ENCODE data around the gene SCUBE1.

The SCUBE1 gene

GRCh38 chr22:43313244-43313889, 29.8 kb downstream of the SCUBE1 start:
- Mint-ChIP-seq H3K4me3 (no peak overlapping the region), H3K9me3 (no peaks in the 10 kb centered on the region), H3K36me3 (ENCODE audit: insufficient read depth) (no peaks in the 10 kb centered on the region), H3K4me1 (ENCODE audit: low read depth in 2 of 2) (no peaks in the 10 kb centered on the region), H3K27ac (no peak overlapping the region), H3K27me3 (peaks cover 11 to 43% of the 10 kb centered on the region in 2 donors)
- DNase-seq (no peak), ATAC-seq (replicated peaks) (no peak)

- ATAC-seq (replicated peaks) = no peak
- no peak overlapping the region for H3K4me3 Mint-ChIP-seq
- H3K9me3 Mint-ChIP-seq = no peaks in the 10 kb centered on the region
- H3K27ac Mint-ChIP-seq = no peak overlapping the region
- no peaks in the 10 kb centered on the region for H3K4me1 Mint-ChIP-seq (ENCODE audit: low read depth in 2 of 2)
- DNase-seq = no peak
- peaks cover 11 to 43% of the 10 kb centered on the region in 2 donors for H3K27me3 Mint-ChIP-seq
- H3K36me3 Mint-ChIP-seq (ENCODE audit: insufficient read depth) = no peaks in the 10 kb centered on the region
These were observed 30.6 kb downstream of the SCUBE1 start for GRCh38 chr22:43312608-43313007.

- no peaks in the 10 kb centered on the region for H3K36me3 Mint-ChIP-seq (ENCODE audit: insufficient read depth)
- DNase-seq (no peak), ATAC-seq (replicated peaks) (no peak)
- no peaks in the 10 kb centered on the region for H3K9me3 Mint-ChIP-seq
- no peak overlapping the region for H3K27ac Mint-ChIP-seq
- H3K27me3 Mint-ChIP-seq = peaks cover 11 to 47% of the 10 kb centered on the region in 2 donors
- H3K4me1 Mint-ChIP-seq (ENCODE audit: low read depth in 2 of 2) = no peaks in the 10 kb centered on the region
- H3K4me3 Mint-ChIP-seq = no peak overlapping the region
These were observed 32.4 kb downstream of the SCUBE1 start for GRCh38 chr22:43310798-43311197.

- Mint-ChIP-seq H3K9me3 (no peaks in the 10 kb centered on the region), H3K4me1 (ENCODE audit: low read depth in 2 of 2) (no peaks in the 10 kb centered on the region), H3K27ac (no peak overlapping the region), H3K36me3 (ENCODE audit: insufficient read depth) (no peaks in the 10 kb centered on the region), H3K27me3 (peaks cover 13 to 50% of the 10 kb centered on the region in 2 donors), H3K4me3 (no peak overlapping the region)
- no peak for DNase-seq
- no peak for ATAC-seq (replicated peaks)
These were observed 32.9 kb downstream of the SCUBE1 start for GRCh38 chr22:43310311-43310710.

- Mint-ChIP-seq H3K9me3 (no peaks in the 10 kb centered on the region), H3K36me3 (ENCODE audit: insufficient read depth) (no peaks in the 10 kb centered on the region), H3K4me1 (ENCODE audit: low read depth in 2 of 2) (no peaks in the 10 kb centered on the region), H3K27ac (no peak overlapping the region), H3K27me3 (peaks cover 21 to 65% of the 10 kb centered on the region in 2 donors), H3K4me3 (no peak overlapping the region)
- DNase-seq (no peak), ATAC-seq (replicated peaks) (no peak)
These were observed 34.3 kb downstream of the SCUBE1 start for GRCh38 chr22:43308836-43309235.

DNA sequence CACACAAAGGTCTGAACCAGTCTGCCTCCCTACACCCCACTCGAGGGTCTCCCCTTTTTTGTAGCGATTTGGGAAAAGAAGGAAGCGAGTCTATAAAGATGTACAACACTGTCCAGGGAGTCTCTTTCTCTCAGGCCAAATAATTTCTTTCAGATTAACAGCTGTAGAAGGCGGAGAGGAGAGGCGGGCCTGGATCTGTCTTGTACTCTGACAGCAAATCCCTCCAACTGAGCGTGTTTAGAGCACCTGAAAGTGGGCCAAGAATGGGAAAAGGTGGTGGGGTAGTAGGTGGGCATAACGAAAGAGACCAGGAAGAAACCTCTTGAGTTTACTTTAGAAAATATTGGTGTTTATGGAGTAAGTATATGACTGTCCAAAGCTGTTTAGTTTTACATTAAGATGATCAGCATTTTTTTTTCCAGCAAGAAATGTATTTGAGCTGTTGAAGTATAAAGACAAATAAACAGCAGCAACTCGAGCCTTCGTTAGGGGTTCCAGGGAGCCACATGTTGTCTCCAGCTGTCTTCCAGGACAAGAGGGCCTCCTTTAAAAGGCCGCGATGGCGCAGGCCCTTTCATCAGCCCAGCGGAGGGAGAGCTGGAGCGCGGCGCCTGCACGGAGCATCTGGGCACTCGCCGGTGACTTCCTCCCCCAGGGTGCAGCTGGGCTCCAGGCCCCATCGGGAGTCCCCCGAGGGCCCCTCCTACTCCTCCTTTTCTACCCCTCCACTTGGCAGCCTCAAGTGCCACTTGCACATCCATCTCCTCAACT, 34.9 kb downstream of the SCUBE1 start:
- DNase-seq (no peak), ATAC-seq (replicated peaks) (no peak)
- Mint-ChIP-seq H3K36me3 (ENCODE audit: insufficient read depth) (no peaks in the 10 kb centered on the region), H3K9me3 (no peaks in the 10 kb centered on the region), H3K4me3 (no peak overlapping the region), H3K27me3 (peaks cover 22 to 67% of the 10 kb centered on the region in 2 donors), H3K4me1 (ENCODE audit: low read depth in 2 of 2) (no peaks in the 10 kb centered on the region), H3K27ac (peak overlapping the region in 1 of 2 donors; percentile 12)

GRCh38 chr22:43305806-43306205, 37.4 kb downstream of the SCUBE1 start:
- DNase-seq (no peak), ATAC-seq (replicated peaks) (no peak)
- Mint-ChIP-seq H3K4me3 (no peak overlapping the region), H3K36me3 (ENCODE audit: insufficient read depth) (no peaks in the 10 kb centered on the region), H3K9me3 (no peaks in the 10 kb centered on the region), H3K27me3 (peaks cover 30 to 70% of the 10 kb centered on the region in 2 donors), H3K4me1 (ENCODE audit: low read depth in 2 of 2) (peaks cover 0 to 1% of the 10 kb centered on the region in 2 donors), H3K27ac (no peak overlapping the region)

DNA sequence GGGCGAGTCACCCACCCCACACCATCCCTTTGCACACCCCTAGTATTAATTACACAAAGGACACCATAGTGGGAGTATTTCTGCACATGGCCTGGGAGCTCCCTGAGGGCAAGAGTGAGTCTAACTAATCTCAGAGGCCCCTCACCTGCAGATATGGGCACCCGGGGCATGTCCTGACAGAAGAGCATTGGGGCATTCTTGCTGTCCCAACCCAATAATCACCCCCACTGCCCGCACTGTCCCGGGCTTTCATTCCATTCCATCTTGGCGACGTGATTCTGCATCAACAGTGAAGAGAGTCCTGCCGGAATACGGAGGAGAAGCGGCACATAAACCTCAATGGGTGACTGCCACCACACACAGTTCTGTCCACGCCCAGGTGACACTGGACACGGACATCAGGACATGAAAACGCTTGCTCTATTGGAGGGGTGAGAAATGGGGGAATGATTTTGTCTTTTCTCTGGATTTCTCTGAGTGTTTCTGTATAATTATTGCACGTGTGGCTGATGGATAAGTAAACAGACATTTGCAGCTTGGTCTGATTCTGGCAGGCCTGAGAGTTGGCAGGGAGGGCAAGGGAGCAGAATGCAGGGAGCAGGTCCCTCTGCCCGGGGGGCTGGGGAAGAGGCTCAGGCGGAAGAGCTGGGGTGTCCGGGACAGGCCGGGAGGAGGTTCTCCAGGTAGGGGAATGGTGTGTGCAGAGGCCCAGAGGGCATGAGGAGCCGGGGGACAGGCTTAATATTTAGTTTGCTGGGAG, 38.2 kb downstream of the SCUBE1 start:
- peak overlapping the region in 1 of 2 donors; percentile 78 for H3K27ac Mint-ChIP-seq
- DNase-seq = no peak
- ATAC-seq (replicated peaks) = no peak
- no peaks in the 10 kb centered on the region for H3K9me3 Mint-ChIP-seq
- no peak overlapping the region for H3K4me3 Mint-ChIP-seq
- H3K27me3 Mint-ChIP-seq = peaks cover 34 to 73% of the 10 kb centered on the region in 2 donors
- H3K36me3 Mint-ChIP-seq (ENCODE audit: insufficient read depth) = no peaks in the 10 kb centered on the region
- peaks cover 0 to 1% of the 10 kb centered on the region in 2 donors for H3K4me1 Mint-ChIP-seq (ENCODE audit: low read depth in 2 of 2)

DNA sequence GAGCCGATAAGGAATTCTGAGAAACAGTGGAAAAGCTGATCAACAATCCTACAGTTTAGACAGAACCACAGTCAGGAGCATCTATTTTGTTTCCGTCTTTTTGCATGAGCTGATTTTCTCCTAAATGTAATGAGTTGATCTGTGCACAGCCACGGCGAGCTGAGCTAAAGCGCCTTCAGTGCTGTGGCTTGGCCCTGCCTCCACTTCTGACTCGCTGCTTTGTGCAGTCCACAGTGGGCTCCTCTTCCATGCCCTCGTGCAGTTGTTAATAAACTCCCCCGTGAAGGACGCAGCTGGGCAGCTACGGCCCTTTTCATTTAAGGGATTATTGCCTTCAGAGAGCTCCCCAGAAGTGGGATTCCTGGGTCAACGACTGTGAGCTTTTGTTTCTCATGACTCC, 39.4 kb downstream of the SCUBE1 start:
- H3K9me3 Mint-ChIP-seq = no peaks in the 10 kb centered on the region
- H3K4me3 Mint-ChIP-seq = no peak overlapping the region
- peaks cover 27 to 71% of the 10 kb centered on the region in 2 donors for H3K27me3 Mint-ChIP-seq
- H3K4me1 Mint-ChIP-seq (ENCODE audit: low read depth in 2 of 2) = peaks cover 0 to 1% of the 10 kb centered on the region in 2 donors
- no peak overlapping the region for H3K27ac Mint-ChIP-seq
- DNase-seq (no peak), ATAC-seq (replicated peaks) (no peak)
- H3K36me3 Mint-ChIP-seq (ENCODE audit: insufficient read depth) = no peaks in the 10 kb centered on the region

DNA sequence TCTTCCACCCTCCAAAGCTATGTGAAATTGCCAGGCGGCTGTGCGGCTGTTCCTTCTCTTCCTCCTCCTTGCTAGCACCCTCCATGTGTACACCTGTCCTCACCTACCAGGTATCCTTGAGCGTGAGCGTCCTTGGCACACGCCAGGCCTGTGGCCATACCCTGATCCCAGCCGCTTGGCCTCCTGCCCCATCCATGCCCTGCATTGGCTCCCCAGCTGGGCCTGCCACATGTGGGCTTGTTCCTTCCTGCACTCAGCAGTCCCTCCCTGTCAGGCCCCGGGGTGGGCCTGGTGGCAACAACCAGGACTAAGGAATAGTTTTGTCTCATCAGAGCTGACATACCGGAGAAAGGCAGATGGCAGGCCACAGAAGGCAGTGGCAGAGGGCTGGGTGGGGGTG, 40.0 kb downstream of the SCUBE1 start:
- Mint-ChIP-seq H3K36me3 (ENCODE audit: insufficient read depth) (no peaks in the 10 kb centered on the region), H3K27ac (no peak overlapping the region), H3K4me1 (ENCODE audit: low read depth in 2 of 2) (peaks cover 0 to 1% of the 10 kb centered on the region in 2 donors), H3K9me3 (no peaks in the 10 kb centered on the region), H3K4me3 (no peak overlapping the region), H3K27me3 (peaks cover 27 to 71% of the 10 kb centered on the region in 2 donors)
- ATAC-seq (replicated peaks) (no peak), DNase-seq (no peak)

DNA sequence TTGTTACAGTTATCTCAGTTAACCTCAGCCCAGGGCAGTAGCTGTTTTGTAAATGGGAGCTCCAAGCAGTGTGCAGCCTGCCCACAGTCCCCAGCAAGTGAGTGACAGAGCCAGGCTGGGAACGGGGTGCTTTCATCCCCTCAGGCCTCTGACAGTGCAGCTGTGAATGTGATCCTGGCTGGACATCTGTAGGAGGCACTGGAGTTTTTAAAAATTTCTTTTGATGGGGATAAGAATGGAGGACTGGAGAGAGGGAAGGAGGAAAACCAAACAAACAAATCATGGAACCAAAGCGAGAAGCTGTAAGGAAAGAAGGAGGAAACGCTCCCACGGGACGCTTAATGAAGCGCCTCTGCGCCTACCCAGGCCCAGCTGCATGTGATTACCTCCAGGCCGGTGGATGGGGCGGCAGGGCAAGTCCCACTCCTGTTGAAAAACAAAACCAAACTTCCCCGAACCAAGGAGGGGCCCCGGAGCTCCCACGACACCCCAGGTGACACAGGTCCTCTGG, 40.6 kb downstream of the SCUBE1 start:
- Mint-ChIP-seq H3K36me3 (ENCODE audit: insufficient read depth) (no peaks in the 10 kb centered on the region), H3K27ac (no peak overlapping the region), H3K4me1 (ENCODE audit: low read depth in 2 of 2) (peaks cover 0 to 1% of the 10 kb centered on the region in 2 donors), H3K9me3 (no peaks in the 10 kb centered on the region), H3K27me3 (peaks cover 27 to 71% of the 10 kb centered on the region in 2 donors), H3K4me3 (no peak overlapping the region)
- ATAC-seq (replicated peaks) (no peak), DNase-seq (no peak)

GRCh38 chr22:43301866-43302265, 41.3 kb downstream of the SCUBE1 start:
- peak overlapping the region in 1 of 2 donors; percentile 86 for H3K27ac Mint-ChIP-seq
- no peak for DNase-seq
- H3K36me3 Mint-ChIP-seq (ENCODE audit: insufficient read depth) = no peaks in the 10 kb centered on the region
- H3K4me1 Mint-ChIP-seq (ENCODE audit: low read depth in 2 of 2) = peaks cover 0 to 1% of the 10 kb centered on the region in 2 donors
- H3K4me3 Mint-ChIP-seq = no peak overlapping the region
- peaks cover 27 to 67% of the 10 kb centered on the region in 2 donors for H3K27me3 Mint-ChIP-seq
- ATAC-seq (replicated peaks) = no peak
- no peaks in the 10 kb centered on the region for H3K9me3 Mint-ChIP-seq

GRCh38 chr22:43300891-43301676, 42.1 kb downstream of the SCUBE1 start:
- Mint-ChIP-seq H3K27me3 (peaks cover 27 to 59% of the 10 kb centered on the region in 2 donors), H3K27ac (peak overlapping the region in 1 of 2 donors; percentile 86), H3K36me3 (ENCODE audit: insufficient read depth) (no peaks in the 10 kb centered on the region), H3K9me3 (no peaks in the 10 kb centered on the region), H3K4me1 (ENCODE audit: low read depth in 2 of 2) (peaks cover 0 to 1% of the 10 kb centered on the region in 2 donors), H3K4me3 (no peak overlapping the region)
- DNase-seq (no peak), ATAC-seq (replicated peaks) (no peak)

Measured in effector memory CD8-positive, alpha-beta T cell (primary cell).